ENCODE data around the gene FRMD4A. TPM values are rescaled to one million over a fixed set of nuclear protein-coding genes. Genes with fewer than 3 reads are reported as not detected.

The FRMD4A gene
- total and polyA plus RNA-seq, 7 donors: 3.0 to 27.8 (median 14.4) TPM

GRCh38 chr10:13627459-13628310 lies 703.0 kb downstream of the FRMD4A start:
- 92 to 93% methylated on average over 7 of the region's 7 CpGs for WGBS, 2 donors
- no peak overlapping the region for H3K27ac ChIP-seq

GRCh38 chr10:13624630-13625029 lies 706.1 kb downstream of the FRMD4A start:
- H3K27ac ChIP-seq: no peak overlapping the region
- peaks cover 0 to 28% (median 3%) of the 10 kb centered on the region in 4 donors for H3K36me3 ChIP-seq
- H3K27me3 ChIP-seq: no peaks in the 10 kb centered on the region
- H3K9me3 ChIP-seq: no peaks in the 10 kb centered on the region
- no peak overlapping the region for H3K4me3 ChIP-seq
- DNase-seq: no peak
- H3K4me1 ChIP-seq: peaks cover 0 to 11% (median 0%) of the 10 kb centered on the region in 4 donors
- 97 to 98% methylated on average over 1 of the region's 1 CpG for WGBS, 2 donors
- intact Hi-C loops (cut with DNase I): no loop called here
- TF ChIP-seq POLR2AphosphoS5 (IDR thresholded peaks at IDR 0.05) (no peak), POLR2A (IDR thresholded peaks at IDR 0.05) (no peak), EP300 (IDR thresholded peaks at IDR 0.05) (no peak), CTCF (IDR thresholded peaks at IDR 0.05) (no peak)

More at GRCh38 chr10:13627459-13628310, 703.0 kb downstream of the FRMD4A start:
- no peaks in the 10 kb centered on the region for H3K9me3 ChIP-seq
- TF ChIP-seq POLR2A (IDR thresholded peaks at IDR 0.05) (no peak), POLR2AphosphoS5 (IDR thresholded peaks at IDR 0.05) (no peak), CTCF (IDR thresholded peaks at IDR 0.05) (no peak), EP300 (IDR thresholded peaks at IDR 0.05) (no peak)
- DNase-seq: no peak
- H3K36me3 ChIP-seq: peaks cover 0 to 21% (median 2%) of the 10 kb centered on the region in 4 donors
- intact Hi-C loops (cut with DNase I): no loop called here
- no peaks in the 10 kb centered on the region for H3K27me3 ChIP-seq
- H3K4me1 ChIP-seq: peaks cover 0 to 16% (median 6%) of the 10 kb centered on the region in 4 donors
- H3K4me3 ChIP-seq: no peak overlapping the region

- Histone ChIP-seq H3K27me3 (no peaks in the 10 kb centered on the region), H3K9me3 (no peaks in the 10 kb centered on the region), H3K36me3 (peaks cover 0 to 49% (median 10%) of the 10 kb centered on the region in 4 donors), H3K27ac (no peak overlapping the region), H3K4me3 (no peak overlapping the region), H3K4me1 (no peaks in the 10 kb centered on the region)
- TF ChIP-seq CTCF (IDR thresholded peaks at IDR 0.05) (no peak), EP300 (IDR thresholded peaks at IDR 0.05) (no peak), POLR2A (IDR thresholded peaks at IDR 0.05) (no peak), POLR2AphosphoS5 (IDR thresholded peaks at IDR 0.05) (no peak)
- 92 to 98% methylated on average over 2 of the region's 2 CpGs for WGBS, 2 donors
- intact Hi-C loops (cut with DNase I): no loop called here
- DNase-seq: no peak
These were observed 708.8 kb downstream of the FRMD4A start for GRCh38 chr10:13621931-13622330.

GRCh38 chr10:13617116-13617515 lies 713.6 kb downstream of the FRMD4A start:
- WGBS, 2 donors: 76% methylated on average over 4 of the region's 4 CpGs
- no peaks in the 10 kb centered on the region for H3K9me3 ChIP-seq
- intact Hi-C loops (cut with DNase I): no loop called here
- DNase-seq: no peak
- H3K27me3 ChIP-seq: no peaks in the 10 kb centered on the region
- H3K4me1 ChIP-seq: peaks cover 0 to 18% (median 13%) of the 10 kb centered on the region in 4 donors
- no peak overlapping the region for H3K27ac ChIP-seq
- peaks cover 0 to 68% (median 15%) of the 10 kb centered on the region in 4 donors for H3K36me3 ChIP-seq
- no peak overlapping the region for H3K4me3 ChIP-seq
- TF ChIP-seq CTCF (IDR thresholded peaks at IDR 0.05) (no peak), POLR2A (IDR thresholded peaks at IDR 0.05) (no peak), EP300 (IDR thresholded peaks at IDR 0.05) (no peak), POLR2AphosphoS5 (IDR thresholded peaks at IDR 0.05) (no peak)
